NT2/D1 (cell line): ENCODE measurements around the gene MITF.

Experiments
- DNase-seq: peaks from one replicate; pipeline ENCODE4 v3.0.0-alpha.2; 2011; ENCODE audit warnings: low read depth, low spot score
- H3K27me3 ChIP-seq: 2 replicates; pipeline ENCODE4 v1.6.0; 2011; ENCODE audit warnings: mild to moderate bottlenecking; ENCODE audit not compliant: insufficient read length, insufficient read depth
- H3K36me3 ChIP-seq: 2 replicates; pipeline ENCODE4 v1.6.1; 2011; ENCODE audit warnings: mild to moderate bottlenecking, low read length, mixed read lengths; ENCODE audit not compliant: insufficient read depth, insufficient read length
- H3K4me1 ChIP-seq: 2 replicates; pipeline ENCODE4 v1.5.1; 2011; ENCODE audit not compliant: insufficient read depth, insufficient read length
- H3K4me3 ChIP-seq: 2 replicates; pipeline ENCODE4 v1.5.1; 2011; ENCODE audit warnings: low read depth; ENCODE audit not compliant: insufficient read length
- H3K9ac ChIP-seq: 2 replicates; pipeline ENCODE4 v1.6.0; 2011; ENCODE audit warnings: low read depth; ENCODE audit not compliant: insufficient read length
- H3K9me3 ChIP-seq: 2 replicates; pipeline ENCODE4 v1.5.1; 2011; ENCODE audit warnings: mild to moderate bottlenecking, low read length; ENCODE audit not compliant: insufficient read depth
- SUZ12 ChIP-seq: IDR thresholded peaks from 2 replicates; pipeline ENCODE4 v1.6.1; 2011; ENCODE audit not compliant: insufficient read length, insufficient read depth; ENCODE audit errors: extremely low read depth
- YY1 ChIP-seq: IDR thresholded peaks from 2 replicates; pipeline ENCODE4 v1.6.1; 2011; ENCODE audit not compliant: insufficient read length, insufficient read depth
- ZNF274 ChIP-seq: IDR thresholded peaks from 2 replicates; pipeline ENCODE4 v1.6.1; 2011; ENCODE audit warnings: mild to moderate bottlenecking, low read depth, low read length

Gene MITF

GRCh38 chr3:69993757-69994156 is 254.5 kb downstream of the MITF start:
- no peak for DNase-seq
- Histone ChIP-seq H3K27me3 (no peaks in the 10 kb centered on the region), H3K4me1 (no peaks in the 10 kb centered on the region), H3K36me3 (no peaks in the 10 kb centered on the region), H3K9ac (no peak overlapping the region), H3K9me3 (no peaks in the 10 kb centered on the region), H3K4me3 (no peak overlapping the region)
- TF ChIP-seq YY1 (no peak), SUZ12 (no peak), ZNF274 (no peak)

DNA sequence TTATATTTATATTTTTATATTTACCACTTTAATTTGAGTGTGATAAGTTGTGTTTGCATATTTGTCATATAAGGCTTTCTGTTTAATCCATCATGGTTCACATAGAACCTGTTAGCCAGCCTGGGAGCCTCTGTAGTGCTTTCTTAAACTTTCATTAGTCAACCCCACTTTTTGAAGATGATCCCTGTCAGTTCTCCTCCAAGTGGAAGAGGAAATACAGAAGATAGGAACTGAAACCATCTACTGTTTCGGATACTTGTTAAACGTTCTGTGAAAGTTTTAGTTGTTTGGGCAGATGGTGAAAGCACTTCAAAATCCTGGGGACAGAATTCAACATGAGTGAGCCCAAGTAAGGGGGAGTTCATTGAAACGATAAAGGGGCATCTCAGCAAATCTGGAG is 255.7 kb downstream of the MITF start:
- no peaks in the 10 kb centered on the region for H3K4me1 ChIP-seq
- H3K27me3 ChIP-seq, result no peaks in the 10 kb centered on the region
- no peak for DNase-seq
- no peak for TF ChIP-seq SUZ12
- TF ChIP-seq YY1, result no peak
- TF ChIP-seq ZNF274, result no peak
- H3K4me3 ChIP-seq, result no peak overlapping the region
- no peak overlapping the region for H3K9ac ChIP-seq
- no peaks in the 10 kb centered on the region; the same call in 1 of the 2 replicates for H3K9me3 ChIP-seq
- no peaks in the 10 kb centered on the region for H3K36me3 ChIP-seq

GRCh38 chr3:69997631-69998307 is 258.5 kb downstream of the MITF start:
- Histone ChIP-seq H3K36me3 (no peaks in the 10 kb centered on the region), H3K4me1 (no peaks in the 10 kb centered on the region), H3K9me3 (no peaks in the 10 kb centered on the region; the same call in 1 of the 2 replicates), H3K4me3 (no peak overlapping the region), H3K27me3 (no peaks in the 10 kb centered on the region), H3K9ac (no peak overlapping the region)
- TF ChIP-seq YY1 (no peak), ZNF274 (no peak), SUZ12 (no peak)
- DNase-seq, result no peak

DNA sequence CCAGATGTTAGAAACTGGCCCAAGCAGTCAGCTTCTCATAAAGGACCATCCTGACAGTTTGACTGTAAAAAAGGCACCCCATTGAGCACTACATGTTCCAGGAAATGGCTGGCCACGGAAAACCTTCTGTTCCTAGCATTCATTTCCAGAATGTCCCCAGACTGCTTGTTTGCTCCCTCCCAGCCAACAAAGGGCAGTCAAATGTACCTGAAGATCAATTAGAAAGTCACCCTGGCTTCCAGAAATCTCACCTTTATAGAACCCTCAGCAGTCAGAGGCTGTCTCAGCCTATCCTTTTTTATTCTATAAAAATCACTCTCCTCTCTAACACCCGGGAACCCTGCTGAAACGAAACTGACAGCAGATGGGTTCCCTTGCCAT is 259.5 kb downstream of the MITF start:
- H3K36me3 ChIP-seq, result no peaks in the 10 kb centered on the region
- TF ChIP-seq ZNF274, result no peak
- TF ChIP-seq SUZ12, result no peak
- TF ChIP-seq YY1, result no peak
- DNase-seq, result no peak

GRCh38 chr3:69999140-70000027 is 260.1 kb downstream of the MITF start, which contains the start of gene SAMMSON:
Gene SAMMSON, plus strand, starts transcription at chr3:69999733.
- H3K27me3 ChIP-seq, result no peaks in the 10 kb centered on the region
- H3K4me3 ChIP-seq, result no peak within 1 kb of the TSS
- H3K4me1 ChIP-seq, result no peaks in the 10 kb centered on the region
- no peak for DNase-seq
- no peaks in the 10 kb centered on the region; the same call in 1 of the 2 replicates for H3K9me3 ChIP-seq
- H3K36me3 ChIP-seq, result no peaks in the 10 kb centered on the region
- H3K9ac ChIP-seq, result no peak within 1 kb of the TSS
- TF ChIP-seq ZNF274 (no peak), SUZ12 (no peak), YY1 (no peak)

More for the DNA sequence above, 259.5 kb downstream of the MITF start:
- H3K4me1 ChIP-seq, result no peaks in the 10 kb centered on the region
- no peaks in the 10 kb centered on the region; the same call in 1 of the 2 replicates for H3K9me3 ChIP-seq
- H3K9ac ChIP-seq, result no peak overlapping the region
- no peaks in the 10 kb centered on the region for H3K27me3 ChIP-seq
- no peak overlapping the region for H3K4me3 ChIP-seq

- Histone ChIP-seq H3K36me3 (no peaks in the 10 kb centered on the region), H3K9me3 (no peaks in the 10 kb centered on the region; the same call in 1 of the 2 replicates), H3K9ac (no peak overlapping the region), H3K4me3 (no peak overlapping the region), H3K27me3 (no peaks in the 10 kb centered on the region), H3K4me1 (no peaks in the 10 kb centered on the region)
- no peak for DNase-seq
- TF ChIP-seq YY1 (no peak), SUZ12 (no peak)
Observed at GRCh38 chr3:70000028-70000410, 260.8 kb downstream of the MITF start.

DNA sequence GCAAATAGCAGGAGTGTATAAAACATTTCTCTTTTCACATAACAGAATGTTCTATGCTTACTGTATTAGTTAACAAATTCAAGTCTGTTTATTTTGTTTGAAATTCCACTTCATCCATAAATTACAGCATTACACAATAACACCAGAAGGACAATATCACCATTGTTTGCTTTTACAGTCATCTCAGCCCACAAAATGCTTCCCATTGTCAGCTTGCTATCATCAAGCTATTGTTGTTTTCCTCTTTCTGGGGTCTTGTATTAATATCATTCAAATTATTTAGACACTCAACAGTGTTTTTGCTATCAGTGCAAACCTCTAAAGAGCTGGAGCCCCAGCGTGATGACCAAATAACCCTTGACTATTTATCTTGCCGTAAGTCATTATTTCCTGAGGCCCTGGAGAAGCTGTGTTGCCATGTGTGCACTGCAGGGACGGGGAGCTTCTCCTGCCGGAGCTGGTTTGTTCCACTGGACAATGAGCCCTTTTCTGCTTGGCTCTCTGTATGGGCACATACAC is 261.4 kb downstream of the MITF start:
- no peak overlapping the region for H3K4me3 ChIP-seq
- H3K9ac ChIP-seq, result no peak overlapping the region
- TF ChIP-seq SUZ12 (no peak), YY1 (no peak), ZNF274 (no peak)
- H3K27me3 ChIP-seq, result no peaks in the 10 kb centered on the region
- no peaks in the 10 kb centered on the region; the same call in 1 of the 2 replicates for H3K9me3 ChIP-seq
- no peaks in the 10 kb centered on the region for H3K4me1 ChIP-seq
- DNase-seq, result no peak
- no peaks in the 10 kb centered on the region for H3K36me3 ChIP-seq
